NCI-H524 (cell line): ENCODE measurements around the gene RAD1.

Source experiments
- DNase-seq, 2 experiments: peaks; one replicate each; lab custom pipeline; 2025; lab: John Stamatoyannopoulos, UW

RAD1 gene

GRCh38 chr5:34915856-34916192 is 520 bp upstream of the RAD1 start:
- no peak for DNase-seq

- peak in 1 of 2 experiments; percentile 43 for DNase-seq
Measured at GRCh38 chr5:34914671-34915138, 599 bp downstream of the RAD1 start.

GRCh38 chr5:34913072-34913471 is 2.2 kb downstream of the RAD1 start:
- DNase-seq = no peak

GRCh38 chr5:34905564-34905963 is 9.7 kb downstream of the RAD1 start:
- DNase-seq = no peak

GRCh38 chr5:34903260-34903659 is 12.0 kb downstream of the RAD1 start:
- DNase-seq = no peak

- DNase-seq = no peak
Measured at GRCh38 chr5:34900652-34901051, 14.7 kb downstream of the RAD1 start.

GRCh38 chr5:34899066-34899465 is 16.2 kb downstream of the RAD1 start:
- DNase-seq = no peak

GRCh38 chr5:34898258-34898895 is 16.9 kb downstream of the RAD1 start:
- DNase-seq = peak; percentile 28 to 75

GRCh38 chr5:34897646-34898045 is 17.7 kb downstream of the RAD1 start:
- no peak for DNase-seq

GRCh38 chr5:34895641-34896419 is 19.5 kb downstream of the RAD1 start:
- no peak for DNase-seq

GRCh38 chr5:34894716-34895115 is 20.6 kb downstream of the RAD1 start:
- DNase-seq = no peak

GRCh38 chr5:34892414-34892813 is 22.9 kb downstream of the RAD1 start:
- no peak for DNase-seq

GRCh38 chr5:34891981-34892380 is 23.3 kb downstream of the RAD1 start:
- no peak for DNase-seq

GRCh38 chr5:34889394-34889793 is 25.9 kb downstream of the RAD1 start:
- DNase-seq = no peak

GRCh38 chr5:34886392-34887119 is 28.7 kb downstream of the RAD1 start:
- DNase-seq = peak; percentile 33 to 57

GRCh38 chr5:34881246-34881645 is 34.1 kb downstream of the RAD1 start:
- DNase-seq = no peak

GRCh38 chr5:34876275-34876674 is 39.0 kb downstream of the RAD1 start:
- DNase-seq = no peak

GRCh38 chr5:34870382-34870781 is 44.9 kb downstream of the RAD1 start:
- DNase-seq = no peak

- DNase-seq = no peak
Measured at GRCh38 chr5:34869256-34869655, 46.0 kb downstream of the RAD1 start.

GRCh38 chr5:34868791-34869190 is 46.5 kb downstream of the RAD1 start:
- no peak for DNase-seq

- DNase-seq = no peak
Measured at GRCh38 chr5:34867660-34868059, 47.6 kb downstream of the RAD1 start.

GRCh38 chr5:34866989-34867471 is 48.3 kb downstream of the RAD1 start:
- no peak for DNase-seq

GRCh38 chr5:34865091-34865490 is 50.2 kb downstream of the RAD1 start:
- DNase-seq = no peak
